ENCODE results near the gene KIF17. TPM values are rescaled to one million over a fixed set of nuclear protein-coding genes. Genes with fewer than 3 reads are reported as not detected.

KIF17 gene
- total and polyA plus RNA-seq, 2 of the 8 experiments (the other 6 are each of a cell fraction or from before 2014, with no cell fraction given): 6.9 to 10.4 TPM

- TF ChIP-seq KDM1A (IDR thresholded peaks at IDR 0.05; ENCODE audit: borderline replicate concordance, low read length) (no peak), FOSL1 (IDR thresholded peaks at IDR 0.05; ENCODE audit: insufficient read depth, low read depth, low read length) (no peak)
These were observed 80.9 kb downstream of the KIF17 start (continued) for GRCh38 chr1:20636785-20637347.
